ENCODE data around the gene GPC3. TPM values are rescaled to one million over a fixed set of nuclear protein-coding genes. Genes with fewer than 3 reads are reported as not detected.

Gene GPC3
- total RNA-seq, 1 experiment from 2014 or later: 0.98 TPM

DNA sequence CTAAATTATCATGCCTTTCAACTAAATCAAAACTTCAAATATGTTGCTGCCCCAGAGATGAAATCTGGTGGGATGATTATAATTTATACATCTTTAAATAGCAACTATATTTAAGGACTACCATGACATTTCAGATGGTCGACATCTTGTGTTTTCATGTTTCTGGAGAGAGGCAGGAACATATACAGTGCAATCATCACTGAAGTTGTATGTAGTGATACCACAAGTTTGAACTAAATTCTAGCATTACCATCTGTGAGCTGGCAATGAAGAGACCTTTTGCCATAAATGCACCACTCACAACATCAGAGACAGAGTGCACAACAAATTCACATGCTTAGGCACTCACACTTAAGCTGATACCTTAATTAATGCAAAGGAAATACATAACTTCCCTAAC is 373.7 kb downstream of the GPC3 start:
- H3K4me3 ChIP-seq (replicated peaks in 1 of 2; ENCODE audit: low read depth in 1 of 2, low read length in 2 of 2): no peak overlapping the region
- ATAC-seq (no peak), DNase-seq (ENCODE audit: low read depth, low spot score) (no peak)
- ChIA-PET CTCF (no interaction called here), POLR2A (no interaction called here), RAD21 (ENCODE audit: low non-redundant PET in 1 of 2, low total read pairs in 2 of 2, uncharacterized antibody in 2 of 2, unreplicated experiment in 2 of 2) (no interaction called here)
- no peaks in the 10 kb centered on the region for H3K4me1 ChIP-seq (ENCODE audit: control insufficient read depth in 1 of 2, insufficient read depth in 2 of 2, low read length in 2 of 2)
- H3K9me3 ChIP-seq (ENCODE audit: control insufficient read depth in 1 of 2, insufficient read depth in 1 of 2, low read depth in 1 of 2, low read length in 2 of 2): no peaks in the 10 kb centered on the region
- H3K27ac ChIP-seq (ENCODE audit: low read depth, low read length): no peak overlapping the region
- H3K4me2 ChIP-seq (ENCODE audit: low read length): no peak overlapping the region
- intact Hi-C loops (cut with micrococcal nuclease): no loop called here
- H4K20me1 ChIP-seq (ENCODE audit: insufficient read depth): no peaks in the 10 kb centered on the region
- H3K27me3 ChIP-seq (ENCODE audit: insufficient read depth, low read length): no peaks in the 10 kb centered on the region
- BruUV-seq (replicated peaks): no TSS peak
- no peak overlapping the region for H3K9ac ChIP-seq (ENCODE audit: low read length)
- TF ChIP-seq, protein P1, sequence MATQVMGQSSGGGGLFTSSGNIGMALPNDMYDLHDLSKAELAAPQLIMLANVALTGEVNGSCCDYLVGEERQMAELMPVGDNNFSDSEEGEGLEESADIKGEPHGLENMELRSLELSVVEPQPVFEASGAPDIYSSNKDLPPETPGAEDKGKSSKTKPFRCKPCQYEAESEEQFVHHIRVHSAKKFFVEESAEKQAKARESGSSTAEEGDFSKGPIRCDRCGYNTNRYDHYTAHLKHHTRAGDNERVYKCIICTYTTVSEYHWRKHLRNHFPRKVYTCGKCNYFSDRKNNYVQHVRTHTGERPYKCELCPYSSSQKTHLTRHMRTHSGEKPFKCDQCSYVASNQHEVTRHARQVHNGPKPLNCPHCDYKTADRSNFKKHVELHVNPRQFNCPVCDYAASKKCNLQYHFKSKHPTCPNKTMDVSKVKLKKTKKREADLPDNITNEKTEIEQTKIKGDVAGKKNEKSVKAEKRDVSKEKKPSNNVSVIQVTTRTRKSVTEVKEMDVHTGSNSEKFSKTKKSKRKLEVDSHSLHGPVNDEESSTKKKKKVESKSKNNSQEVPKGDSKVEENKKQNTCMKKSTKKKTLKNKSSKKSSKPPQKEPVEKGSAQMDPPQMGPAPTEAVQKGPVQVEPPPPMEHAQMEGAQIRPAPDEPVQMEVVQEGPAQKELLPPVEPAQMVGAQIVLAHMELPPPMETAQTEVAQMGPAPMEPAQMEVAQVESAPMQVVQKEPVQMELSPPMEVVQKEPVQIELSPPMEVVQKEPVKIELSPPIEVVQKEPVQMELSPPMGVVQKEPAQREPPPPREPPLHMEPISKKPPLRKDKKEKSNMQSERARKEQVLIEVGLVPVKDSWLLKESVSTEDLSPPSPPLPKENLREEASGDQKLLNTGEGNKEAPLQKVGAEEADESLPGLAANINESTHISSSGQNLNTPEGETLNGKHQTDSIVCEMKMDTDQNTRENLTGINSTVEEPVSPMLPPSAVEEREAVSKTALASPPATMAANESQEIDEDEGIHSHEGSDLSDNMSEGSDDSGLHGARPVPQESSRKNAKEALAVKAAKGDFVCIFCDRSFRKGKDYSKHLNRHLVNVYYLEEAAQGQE (IDR thresholded peaks at IDR 0.05; ENCODE audit: low read depth): no peak
- TF ChIP-seq SRF (IDR thresholded peaks at IDR 0.05; ENCODE audit: low read depth) (no peak), EZH2 (IDR thresholded peaks at IDR 0.05) (no peak), YY1 (IDR thresholded peaks at IDR 0.05; ENCODE audit: extremely low read depth, insufficient replicate concordance, low read depth, low read length) (no peak), CEBPB (IDR thresholded peaks at IDR 0.05; ENCODE audit: low read depth) (no peak), CBX3 (IDR thresholded peaks at IDR 0.05; ENCODE audit: low read depth) (no peak), JUND (IDR thresholded peaks at IDR 0.05) (no peak), ZNF274 (IDR thresholded peaks at IDR 0.05; ENCODE audit: low read depth, low read length) (no peak), ZFX (IDR thresholded peaks at IDR 0.05) (no peak), POLR2AphosphoS5 (IDR thresholded peaks at IDR 0.05; ENCODE audit: low read depth, low read length) (no peak), TCF7L2 (IDR thresholded peaks at IDR 0.05; ENCODE audit: borderline replicate concordance, extremely low read depth, insufficient read depth, insufficient read length) (no peak), SIN3A (IDR thresholded peaks at IDR 0.05; ENCODE audit: low read depth) (no peak)
- TF ChIP-seq, protein P2, sequence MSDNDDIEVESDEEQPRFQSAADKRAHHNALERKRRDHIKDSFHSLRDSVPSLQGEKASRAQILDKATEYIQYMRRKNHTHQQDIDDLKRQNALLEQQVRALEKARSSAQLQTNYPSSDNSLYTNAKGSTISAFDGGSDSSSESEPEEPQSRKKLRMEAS (IDR thresholded peaks at IDR 0.05): no peak
- no peak overlapping the region for H2AFZ ChIP-seq (ENCODE audit: low read depth, low read length, poor library complexity, severe bottlenecking)
- no peaks in the 10 kb centered on the region for H3K9me2 ChIP-seq (ENCODE audit: insufficient read depth)
- no peaks in the 10 kb centered on the region for H3K79me2 ChIP-seq (ENCODE audit: insufficient read depth, low read length)
- no peaks in the 10 kb centered on the region for H3K36me3 ChIP-seq (ENCODE audit: control insufficient read depth in 1 of 2, insufficient read depth in 2 of 2, low read length in 2 of 2)
